HepG2 (cell line): ENCODE results near the gene MIDN. TPM values are rescaled to one million over a fixed set of nuclear protein-coding genes. Genes with fewer than 3 reads are reported as not detected.
A peak's percentile ranks its signal among the peaks of the same experiment; 100 is the strongest.

Experiments used
- ARID5B ChIP-seq: IDR thresholded peaks from 2 replicates; pipeline ENCODE4 v1.4.0; 2020; ENCODE audit warnings: mild to moderate bottlenecking, missing genetic modification reagents
- ATF7-NPFF ChIP-seq: sonication (generic); formaldehyde crosslinking; IDR thresholded peaks from 2 replicates; pipeline ENCODE4 v1.8.1; 2023; ENCODE audit warnings: mild to moderate bottlenecking, low read depth, missing genetic modification reagents, moderate library complexity
- CEBPB ChIP-seq: IDR thresholded peaks from 2 replicates; pipeline ENCODE4 v1.6.1; 2011; ENCODE audit warnings: low read depth, low read length, improper control_type of control experiment, borderline replicate concordance
- CHD4 ChIP-seq: fragments of 200-600 bp; sonication (generic); IDR thresholded peaks from 2 replicates; pipeline ENCODE4 v1.7.0; 2017; ENCODE audit warnings: mild to moderate bottlenecking, low read length, borderline replicate concordance
- EED ChIP-seq: sonication (generic); formaldehyde crosslinking; IDR thresholded peaks from 2 replicates; pipeline ENCODE4 v1.5.0; 2020; ENCODE audit warnings: mild to moderate bottlenecking, missing genetic modification reagents
- ETV6 ChIP-seq: sonication (generic); formaldehyde crosslinking; conservative IDR thresholded peaks from 2 replicates; pipeline ENCODE4 v1.4.0; 2020; ENCODE audit warnings: missing genetic modification reagents
- FOXC1 ChIP-seq: sonication (generic); formaldehyde crosslinking; IDR thresholded peaks from 2 replicates; pipeline ENCODE4 v1.8.0; 2022; ENCODE audit warnings: mild to moderate bottlenecking, missing genetic modification reagents, borderline replicate concordance
- GABPB1 ChIP-seq: IDR thresholded peaks from 2 replicates; pipeline ENCODE4 v1.6.1; 2016; ENCODE audit warnings: mild to moderate bottlenecking, missing genetic modification reagents, moderate library complexity, missing compliant biosample characterization
- HNF4A ChIP-seq: sonication (generic); formaldehyde crosslinking; IDR thresholded peaks from 2 replicates; pipeline ENCODE4 v1.4.0; 2020; ENCODE audit warnings: missing genetic modification reagents
- KLF11 ChIP-seq: IDR thresholded peaks from 2 replicates; pipeline ENCODE4 v1.6.1; 2016; ENCODE audit warnings: missing compliant biosample characterization
- KMT2B ChIP-seq: IDR thresholded peaks from 2 replicates; pipeline ENCODE4 v1.6.1; 2016; ENCODE audit warnings: missing genetic modification reagents, missing compliant biosample characterization
- MIER2 ChIP-seq: IDR thresholded peaks from 2 replicates; pipeline ENCODE4 v1.6.1; 2016; ENCODE audit warnings: missing biosample characterization, missing genetic modification reagents
- NCOR1 ChIP-seq: fragments of 200-600 bp; sonication (generic); IDR thresholded peaks from 2 replicates; pipeline ENCODE4 v1.7.0; 2017; ENCODE audit warnings: antibody characterized with exemption, low read length, borderline replicate concordance
- NR2F1 ChIP-seq, 2 experiments: fragments of 450-650 bp in 1 of 2; formaldehyde crosslinking in 1 of 2; IDR thresholded peaks; 2 replicates each; pipeline versions ENCODE4 v1.5.0 to v1.6.1; 2016 to 2020; ENCODE audit warnings: mild to moderate bottlenecking in 1 of 2, missing compliant biosample characterization in 1 of 2, missing genetic modification reagents in 1 of 2, moderate library complexity in 1 of 2
- ONECUT2 ChIP-seq: sonication (generic); formaldehyde crosslinking; IDR thresholded peaks from 2 replicates; pipeline ENCODE4 v1.4.0; 2020; ENCODE audit warnings: missing genetic modification reagents
- RBFOX2 ChIP-seq: fragments of 200-400 bp; formaldehyde crosslinking; IDR thresholded peaks from 2 replicates; pipeline ENCODE4 v1.6.1; 2017; ENCODE audit warnings: low read depth, mild to moderate bottlenecking, low read length
- SIN3B ChIP-seq: fragments of 150-350 bp; IDR thresholded peaks from 2 replicates; pipeline ENCODE4 v1.6.1; 2014; ENCODE audit warnings: low read length
- ZBTB21 ChIP-seq: sonication (generic); formaldehyde crosslinking; IDR thresholded peaks from 2 replicates; pipeline ENCODE4 v1.4.0; 2020; ENCODE audit warnings: missing genetic modification reagents
- ZMYM3 ChIP-seq: sonication (generic); formaldehyde crosslinking; IDR thresholded peaks from 2 replicates; pipeline ENCODE4 v1.5.1; 2020; ENCODE audit warnings: mild to moderate bottlenecking, missing genetic modification reagents
- ZNF3 ChIP-seq: IDR thresholded peaks from 2 replicates; pipeline ENCODE4 v1.7.0; 2017; ENCODE audit warnings: inconsistent platforms
- ZNF597 ChIP-seq: sonication (generic); formaldehyde crosslinking; IDR thresholded peaks from 2 replicates; pipeline ENCODE4 v1.5.0; 2020; ENCODE audit warnings: missing genetic modification reagents
- ZNF737 ChIP-seq: sonication (generic); formaldehyde crosslinking; IDR thresholded peaks from 2 replicates; pipeline ENCODE4 v1.5.0; 2020; ENCODE audit warnings: missing genetic modification reagents, mild to moderate bottlenecking, borderline replicate concordance
- polyA plus RNA-seq, 8 experiments: library from polyadenylated mRNA; depleted of rRNA in 3 of 8; stranded (reverse) in 7 of 8; unstranded in 1 of 8; fragments of >200 nt; fragmentation: Illumina TruSeq in 4 of 8; extraction: Trizol in 4 of 8; gene quantifications; 2 replicates each; pipeline versions ENCODE4 v1.2.1 to v1.2.3, GENCODE V29; 2011 to 2016; ENCODE audit warnings: low read depth in 4 of 8, missing spikeins in 1 of 8, mixed read lengths in 1 of 8; ENCODE audit not compliant: insufficient read depth in 1 of 8
- total RNA-seq, 5 experiments: library from RNA; depleted of rRNA; stranded (reverse); fragments of >200 nt; fragmentation: Illumina TruSeq; extraction: Trizol; gene quantifications; 2 replicates each; pipeline ENCODE4 v1.2.3, GENCODE V29; 2016; ENCODE audit warnings: low read depth in 1 of 5
- TF ChIP-seq, protein P1 (sequence below): sonication (generic); formaldehyde crosslinking; IDR thresholded peaks from 2 replicates; pipeline ENCODE4 v1.4.0; 2020; ENCODE audit warnings: missing genetic modification reagents, mild to moderate bottlenecking, borderline replicate concordance

MIDN gene
- total and polyA plus RNA-seq, 2 of the 13 experiments (the other 11 are each of a cell fraction or from before 2014, with no cell fraction given): 8.4 to 18.0 TPM

GRCh38 chr19:1259876-1260748, 11.7 kb downstream of the MIDN start (continued):
- TF ChIP-seq HNF4A (no peak), KMT2B (CRISPR knock-in tag) (no peak), ONECUT2 (CRISPR knock-in tag) (no peak), CHD4 (peak; percentile 94; the same call in 1 of the 2 replicates), ZNF3 (CRISPR knock-in tag) (peak; percentile 46; the same call in 1 of the 2 replicates), ZNF737 (CRISPR knock-in tag) (no peak), SIN3B (no peak), RBFOX2 (peak; percentile 57), ETV6 (CRISPR knock-in tag) (no peak), NR2F1 (CRISPR knock-in tag; IDR thresholded peaks at IDR 0.05) (peak; percentile 67 to 85; a peak in 3 of 4 replicates), NCOR1 (no peak), GABPB1 (CRISPR knock-in tag) (no peak), EED (CRISPR knock-in tag) (0 out of 2 replicates have a peak, but pooled peaks have one; percentile 6), ATF7-NPFF (CRISPR knock-in tag) (no peak), ZNF597 (CRISPR knock-in tag) (0 out of 2 replicates have a peak, but pooled peaks have one; percentile 34), ARID5B (CRISPR knock-in tag) (0 out of 2 replicates have a peak, but pooled peaks have one; percentile 16), ZMYM3 (peak; percentile 76), ZBTB21 (no peak), MIER2 (CRISPR knock-in tag) (no peak), FOXC1 (no peak), KLF11 (CRISPR knock-in tag) (no peak), CEBPB (peak; percentile 58; the same call in 1 of the 2 replicates)
- TF ChIP-seq, protein P1, sequence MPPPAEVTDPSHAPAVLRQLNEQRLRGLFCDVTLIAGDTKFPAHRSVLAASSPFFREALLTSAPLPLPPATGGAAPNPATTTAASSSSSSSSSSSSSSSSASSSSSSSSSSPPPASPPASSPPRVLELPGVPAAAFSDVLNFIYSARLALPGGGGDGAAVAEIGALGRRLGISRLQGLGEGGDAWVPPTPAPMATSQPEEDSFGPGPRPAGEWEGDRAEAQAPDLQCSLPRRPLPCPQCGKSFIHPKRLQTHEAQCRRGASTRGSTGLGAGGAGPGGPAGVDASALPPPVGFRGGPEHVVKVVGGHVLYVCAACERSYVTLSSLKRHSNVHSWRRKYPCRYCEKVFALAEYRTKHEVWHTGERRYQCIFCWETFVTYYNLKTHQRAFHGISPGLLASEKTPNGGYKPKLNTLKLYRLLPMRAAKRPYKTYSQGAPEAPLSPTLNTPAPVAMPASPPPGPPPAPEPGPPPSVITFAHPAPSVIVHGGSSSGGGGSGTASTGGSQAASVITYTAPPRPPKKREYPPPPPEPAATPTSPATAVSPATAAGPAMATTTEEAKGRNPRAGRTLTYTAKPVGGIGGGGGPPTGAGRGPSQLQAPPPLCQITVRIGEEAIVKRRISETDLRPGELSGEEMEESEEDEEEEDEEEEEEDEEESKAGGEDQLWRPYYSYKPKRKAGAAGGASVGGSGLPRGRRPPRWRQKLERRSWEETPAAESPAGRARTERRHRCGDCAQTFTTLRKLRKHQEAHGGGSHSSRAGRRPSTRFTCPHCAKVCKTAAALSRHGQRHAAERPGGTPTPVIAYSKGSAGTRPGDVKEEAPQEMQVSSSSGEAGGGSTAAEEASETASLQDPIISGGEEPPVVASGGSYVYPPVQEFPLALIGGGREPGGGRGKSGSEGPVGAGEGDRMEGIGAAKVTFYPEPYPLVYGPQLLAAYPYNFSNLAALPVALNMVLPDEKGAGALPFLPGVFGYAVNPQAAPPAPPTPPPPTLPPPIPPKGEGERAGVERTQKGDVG: no peak
